Progenitor cell of endocrine pancreas (in vitro differentiated cells): ENCODE results near the gene CMBL. TPM values are rescaled to one million over a fixed set of nuclear protein-coding genes. Genes with fewer than 3 reads are reported as not detected.
"Not testable (repeated sequence)": the region's sequence is repeated elsewhere in the genome, so short reads cannot be mapped to it uniquely, and the experiment has no call there.

Experiments
- DNase-seq: peaks from one replicate; pipeline ENCODE4 v3.0.0; 2021; ENCODE audit warnings: low spot score; ENCODE audit not compliant: unreplicated experiment
- H3K27ac Mint-ChIP-seq: 2 replicates; pipeline ENCODE4 v1.8.0; 2021; ENCODE audit warnings: mild to moderate bottlenecking, moderate library complexity, mixed read lengths
- H3K27me3 Mint-ChIP-seq: 2 replicates; pipeline ENCODE4 v1.8.0; 2021; ENCODE audit warnings: mixed read lengths
- H3K36me3 Mint-ChIP-seq: 2 replicates; pipeline ENCODE4 v1.8.0; 2022; ENCODE audit warnings: mixed read lengths; ENCODE audit not compliant: insufficient read depth
- H3K4me1 Mint-ChIP-seq: 2 replicates; pipeline ENCODE4 v1.8.0; 2021; ENCODE audit warnings: low read depth, mixed read lengths
- H3K4me3 Mint-ChIP-seq: 2 replicates; pipeline ENCODE4 v1.8.0; 2021; ENCODE audit warnings: low read depth, mild to moderate bottlenecking, moderate library complexity, mixed read lengths
- H3K9me3 Mint-ChIP-seq: 2 replicates; pipeline ENCODE4 v1.8.0; 2021; ENCODE audit warnings: low read depth, mixed read lengths
- CTCF ChIP-seq: fragments of 200-600 bp; sonication (generic); IDR thresholded peaks from one replicate; pipeline ENCODE4 v1.5.0; 2021; ENCODE audit warnings: antibody characterized with exemption, mild to moderate bottlenecking; ENCODE audit not compliant: unreplicated experiment
- total RNA-seq: library from RNA; stranded (reverse); gene quantifications from 2 replicates; pipeline ENCODE4 v1.2.1, GENCODE V29; 2021

The CMBL gene
- total RNA-seq, 1 donor from 2014 or later: 10.0 TPM

DNA sequence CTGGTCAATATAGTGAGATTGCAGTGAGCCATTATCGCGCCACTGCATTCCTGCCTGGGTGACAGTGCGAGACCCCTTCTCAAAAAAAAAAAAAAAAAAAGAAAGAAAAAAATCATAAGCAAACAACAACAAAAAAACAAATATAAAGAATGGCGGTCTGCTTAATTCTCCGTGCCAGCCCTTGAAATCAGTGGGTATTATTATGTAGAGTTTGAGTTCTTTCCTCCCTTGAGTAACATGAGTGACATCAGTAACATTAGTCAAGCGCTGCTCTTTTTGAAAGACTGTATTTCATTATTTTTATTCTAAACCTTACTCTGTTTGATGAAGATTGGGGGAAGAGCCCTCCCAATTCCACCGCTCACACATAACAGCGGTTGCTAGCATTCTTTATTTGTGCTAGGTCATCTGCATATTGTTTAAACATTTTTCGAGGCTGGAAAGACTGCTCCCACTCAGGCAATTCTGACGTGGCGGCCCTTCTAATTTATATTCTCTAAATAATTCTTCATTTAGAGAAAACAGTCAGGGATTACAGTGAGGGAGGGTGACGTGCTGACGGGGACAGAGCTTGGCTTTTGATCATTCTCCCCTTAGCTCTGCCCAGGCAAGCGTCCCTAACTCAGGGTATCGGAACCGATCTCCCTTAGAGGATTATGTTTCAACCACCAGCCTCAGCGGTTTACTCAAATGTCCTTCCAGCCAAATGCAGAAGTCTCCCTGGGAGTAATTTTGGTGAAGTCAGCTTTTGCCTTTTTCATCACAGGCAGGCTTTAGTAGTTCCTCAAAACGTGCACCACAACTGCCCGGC lies 44.9 kb upstream of the CMBL start:
- DNase-seq: no peak
- H3K27ac Mint-ChIP-seq: peak overlapping the region; percentile 99
- H3K9me3 Mint-ChIP-seq: no peaks in the 10 kb centered on the region
- no peak for TF ChIP-seq CTCF
- H3K4me3 Mint-ChIP-seq: peak overlapping the region; percentile 89
- H3K27me3 Mint-ChIP-seq: no peaks in the 10 kb centered on the region
- peaks cover 19% of the 10 kb centered on the region for H3K4me1 Mint-ChIP-seq
- no peaks in the 10 kb centered on the region for H3K36me3 Mint-ChIP-seq

DNA sequence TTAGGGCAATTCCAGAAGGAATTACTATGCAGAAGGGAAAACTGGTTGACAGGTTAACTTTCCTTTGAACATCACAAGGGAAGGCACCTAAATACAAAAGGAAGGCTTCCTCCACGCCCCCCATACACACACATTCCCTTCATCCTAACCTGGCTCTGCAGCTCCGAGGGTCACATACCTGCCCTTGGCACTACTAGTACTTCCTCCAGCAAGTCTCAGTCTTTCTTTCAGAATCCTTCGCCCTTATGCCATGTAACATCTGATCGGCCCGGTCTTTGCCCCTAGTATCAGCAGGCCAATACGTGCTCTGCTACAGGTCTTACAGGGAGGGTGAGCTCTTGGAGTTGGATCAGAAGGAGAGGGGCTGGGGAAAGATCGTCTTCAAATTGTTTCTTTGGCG lies 44.2 kb upstream of the CMBL start:
- Mint-ChIP-seq H3K4me1 (peaks cover 19% of the 10 kb centered on the region), H3K36me3 (no peaks in the 10 kb centered on the region), H3K27me3 (no peaks in the 10 kb centered on the region), H3K4me3 (peak overlapping the region; percentile 89), H3K9me3 (no peaks in the 10 kb centered on the region), H3K27ac (peak overlapping the region; percentile 99)
- no peak for TF ChIP-seq CTCF
- DNase-seq: no peak

DNA sequence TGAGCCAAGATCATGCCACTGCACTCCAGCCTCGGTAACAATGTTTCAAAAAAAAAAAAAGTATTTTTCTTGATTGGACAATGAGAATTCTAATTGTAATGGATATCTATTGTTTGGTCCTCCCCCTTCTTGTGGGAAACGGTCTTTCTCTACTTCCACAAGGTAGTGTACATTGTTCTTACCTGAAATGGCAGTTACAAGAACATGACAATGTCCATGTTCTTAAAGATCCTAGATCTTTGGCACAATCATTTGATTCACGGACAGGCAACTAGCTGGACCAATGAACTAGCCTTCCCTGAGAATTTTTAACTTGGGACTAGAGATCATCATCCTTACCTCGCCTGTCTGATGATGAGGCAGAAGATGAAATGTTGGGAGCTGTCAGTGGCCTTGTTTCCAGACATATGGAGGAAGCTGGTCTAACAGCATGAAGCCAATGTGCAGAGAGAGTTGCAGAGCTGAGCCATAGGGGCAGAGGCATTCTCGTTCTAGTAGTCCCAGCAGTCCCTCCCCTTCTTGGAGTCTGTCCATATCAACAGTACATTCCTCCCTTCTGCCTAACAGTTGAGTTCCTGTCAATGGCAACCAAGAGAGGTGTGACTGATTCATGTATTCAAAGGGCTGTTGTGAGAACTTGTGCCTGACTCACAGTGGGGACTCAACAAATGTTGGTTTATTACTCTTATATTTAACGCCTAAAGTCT lies 43.6 kb upstream of the CMBL start:
- TF ChIP-seq CTCF: no peak
- no peak for DNase-seq
- Mint-ChIP-seq H3K4me3 (peak overlapping the region; percentile 89), H3K36me3 (no peaks in the 10 kb centered on the region), H3K27ac (peak overlapping the region; percentile 99), H3K4me1 (peaks cover 17% of the 10 kb centered on the region), H3K27me3 (no peaks in the 10 kb centered on the region), H3K9me3 (no peaks in the 10 kb centered on the region)

DNA sequence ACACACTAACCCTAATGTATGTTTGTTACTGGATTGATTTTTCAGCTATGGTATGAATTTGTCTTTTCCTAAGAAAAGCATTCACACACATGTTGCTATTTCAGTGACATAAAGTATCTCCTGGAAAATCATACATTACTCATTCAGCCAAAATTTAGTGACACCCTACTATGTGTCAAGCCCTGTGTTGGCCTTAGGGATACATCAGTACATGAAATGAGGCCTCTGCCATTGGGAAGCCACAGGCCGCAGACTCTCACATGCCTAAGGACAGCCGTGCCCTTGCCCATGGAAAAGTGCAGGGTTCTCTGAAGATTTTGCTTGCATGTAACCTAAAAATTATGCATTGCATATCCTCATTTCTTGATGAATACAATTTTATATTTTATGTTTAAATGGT lies 40.6 kb upstream of the CMBL start:
- Mint-ChIP-seq H3K4me3 (no peak overlapping the region), H3K4me1 (peaks cover 10% of the 10 kb centered on the region), H3K9me3 (no peaks in the 10 kb centered on the region), H3K27me3 (no peaks in the 10 kb centered on the region), H3K27ac (no peak overlapping the region), H3K36me3 (no peaks in the 10 kb centered on the region)
- no peak for DNase-seq
- no peak for TF ChIP-seq CTCF

GRCh38 chr5:10344461-10345106 lies 36.9 kb upstream of the CMBL start:
- not testable (repeated sequence) for H3K4me1 Mint-ChIP-seq, H3K4me3 Mint-ChIP-seq, H3K27me3 Mint-ChIP-seq, DNase-seq, H3K27ac Mint-ChIP-seq, H3K9me3 Mint-ChIP-seq, H3K36me3 Mint-ChIP-seq
